Thoracic aorta (tissue), 2 donors: Measurements from ENCODE around the gene PRDX3. TPM values are rescaled to one million over a fixed set of nuclear protein-coding genes. Genes with fewer than 3 reads are reported as not detected.

Experiments used
- ATAC-seq: fragments of 150-250 bp; one replicate; pipeline ENCODE4 v1.8.0; 2017; ENCODE audit warnings: low read depth; ENCODE audit not compliant: insufficient number of reproducible peaks, low FRiP score
- DNase-seq: peaks from one replicate; pipeline ENCODE4 v3.0.0-alpha.2; 2020; ENCODE audit warnings: low spot score
- H3K27ac ChIP-seq, 2 donors: fragments of 200-600 bp; sonication (generic); 1 replicate in 1 of 2; 2 replicates in 1 of 2; pipeline ENCODE4 v1.5.1; 2016; ENCODE audit warnings: mild to moderate bottlenecking in 2 of 2, moderate library complexity in 2 of 2
- H3K27me3 ChIP-seq: fragments of 200-600 bp; sonication (generic); replicated peaks from 2 replicates; pipeline ENCODE4 v1.6.0; 2016; ENCODE audit warnings: mild to moderate bottlenecking; ENCODE audit not compliant: insufficient read depth
- H3K36me3 ChIP-seq: fragments of 200-600 bp; sonication (generic); one replicate; pipeline ENCODE4 v1.5.1; 2016
- H3K4me1 ChIP-seq, 2 donors: fragments of 200-600 bp; sonication (generic); 1 replicate in 1 of 2; 2 replicates in 1 of 2; pipeline versions ENCODE4 v1.5.1 to v1.6.0; 2016; ENCODE audit warnings: low read depth in 2 of 2, mild to moderate bottlenecking in 1 of 2; ENCODE audit not compliant: control insufficient read depth in 1 of 2
- H3K4me3 ChIP-seq: fragments of 200-600 bp; sonication (generic); 2 replicates; pipeline ENCODE4 v1.5.1; 2016; ENCODE audit warnings: mild to moderate bottlenecking
- H3K9me3 ChIP-seq: fragments of 200-600 bp; sonication (generic); 2 replicates; pipeline ENCODE4 v1.5.1; 2016
- CTCF ChIP-seq: fragments of 200-600 bp; sonication (generic); IDR thresholded peaks from one replicate; pipeline ENCODE4 v1.5.1; 2019; ENCODE audit warnings: antibody characterized with exemption
- total RNA-seq, 2 donors: library from RNA; depleted of rRNA; stranded (reverse); fragments of >200 nt; gene quantifications; one replicate each; pipeline versions ENCODE4 v1.1.0 to v1.2.3, GENCODE V29; 2016

PRDX3 gene
- total RNA-seq, 2 donors from 2014 or later, result 64.4 to 77.6 TPM

- Histone ChIP-seq H3K27ac (no peak overlapping the region), H3K27me3 (no peaks in the 10 kb centered on the region), H3K36me3 (peaks cover 27% of the 10 kb centered on the region), H3K4me3 (no peak overlapping the region), H3K4me1 (no peaks in the 10 kb centered on the region), H3K9me3 (no peaks in the 10 kb centered on the region)
- ATAC-seq (no peak), DNase-seq (no peak)
- no peak for TF ChIP-seq CTCF
Observed at GRCh38 chr10:119149729-119150128, 28.9 kb downstream of the PRDX3 start.

- H3K4me3 ChIP-seq, result no peak overlapping the region
- H3K4me1 ChIP-seq, result no peaks in the 10 kb centered on the region
- peaks cover 22% of the 10 kb centered on the region for H3K36me3 ChIP-seq
- no peak overlapping the region for H3K27ac ChIP-seq
- no peaks in the 10 kb centered on the region for H3K9me3 ChIP-seq
- DNase-seq (no peak), ATAC-seq (no peak)
- H3K27me3 ChIP-seq, result no peaks in the 10 kb centered on the region
- no peak for TF ChIP-seq CTCF
Observed at GRCh38 chr10:119149157-119149556, 29.5 kb downstream of the PRDX3 start.

- H3K27ac ChIP-seq, result no peak overlapping the region
- H3K9me3 ChIP-seq, result no peaks in the 10 kb centered on the region
- no peak for TF ChIP-seq CTCF
- no peaks in the 10 kb centered on the region for H3K4me1 ChIP-seq
- no peaks in the 10 kb centered on the region for H3K27me3 ChIP-seq
- no peak for DNase-seq
- H3K4me3 ChIP-seq, result no peak overlapping the region
- peaks cover 8% of the 10 kb centered on the region for H3K36me3 ChIP-seq
- no peak for ATAC-seq
Observed at GRCh38 chr10:119143657-119144056, 35.0 kb downstream of the PRDX3 start.

- no peak overlapping the region for H3K4me3 ChIP-seq
- H3K27ac ChIP-seq, result no peak overlapping the region
- DNase-seq (no peak), ATAC-seq (no peak)
- no peak for TF ChIP-seq CTCF
- H3K36me3 ChIP-seq, result no peaks in the 10 kb centered on the region
- H3K9me3 ChIP-seq, result no peaks in the 10 kb centered on the region
- H3K4me1 ChIP-seq, result no peaks in the 10 kb centered on the region
- no peaks in the 10 kb centered on the region for H3K27me3 ChIP-seq
Observed at GRCh38 chr10:119140603-119141245, 37.9 kb downstream of the PRDX3 start.

- Histone ChIP-seq H3K4me3 (no peak overlapping the region), H3K9me3 (no peaks in the 10 kb centered on the region), H3K27me3 (no peaks in the 10 kb centered on the region), H3K36me3 (no peaks in the 10 kb centered on the region), H3K27ac (no peak overlapping the region), H3K4me1 (no peaks in the 10 kb centered on the region)
- ATAC-seq (no peak), DNase-seq (no peak)
- TF ChIP-seq CTCF, result peak; percentile 26
Observed at GRCh38 chr10:119139464-119140067, 39.0 kb downstream of the PRDX3 start.
